Fibroblast of lung (primary cell): ENCODE data around the gene RANGRF.

ENCODE experiments used
- EZH2 ChIP-seq: IDR thresholded peaks from 2 replicates; pipeline ENCODE4 v1.5.1; 2012; ENCODE audit warnings: low read length, control low read depth, mild to moderate bottlenecking; ENCODE audit errors: missing control alignments
- TF ChIP-seq, protein P1 (sequence below), 2 donors: IDR thresholded peaks in 1 of 2; conservative IDR thresholded peaks in 1 of 2; 1 replicate in 1 of 2; 2 replicates in 1 of 2; pipeline ENCODE4 v1.5.1; 2011 to 2012; ENCODE audit warnings: low read length in 2 of 2, control low read depth in 1 of 2, inconsistent platforms in 1 of 2, low read depth in 1 of 2, mild to moderate bottlenecking in 1 of 2

DNA sequence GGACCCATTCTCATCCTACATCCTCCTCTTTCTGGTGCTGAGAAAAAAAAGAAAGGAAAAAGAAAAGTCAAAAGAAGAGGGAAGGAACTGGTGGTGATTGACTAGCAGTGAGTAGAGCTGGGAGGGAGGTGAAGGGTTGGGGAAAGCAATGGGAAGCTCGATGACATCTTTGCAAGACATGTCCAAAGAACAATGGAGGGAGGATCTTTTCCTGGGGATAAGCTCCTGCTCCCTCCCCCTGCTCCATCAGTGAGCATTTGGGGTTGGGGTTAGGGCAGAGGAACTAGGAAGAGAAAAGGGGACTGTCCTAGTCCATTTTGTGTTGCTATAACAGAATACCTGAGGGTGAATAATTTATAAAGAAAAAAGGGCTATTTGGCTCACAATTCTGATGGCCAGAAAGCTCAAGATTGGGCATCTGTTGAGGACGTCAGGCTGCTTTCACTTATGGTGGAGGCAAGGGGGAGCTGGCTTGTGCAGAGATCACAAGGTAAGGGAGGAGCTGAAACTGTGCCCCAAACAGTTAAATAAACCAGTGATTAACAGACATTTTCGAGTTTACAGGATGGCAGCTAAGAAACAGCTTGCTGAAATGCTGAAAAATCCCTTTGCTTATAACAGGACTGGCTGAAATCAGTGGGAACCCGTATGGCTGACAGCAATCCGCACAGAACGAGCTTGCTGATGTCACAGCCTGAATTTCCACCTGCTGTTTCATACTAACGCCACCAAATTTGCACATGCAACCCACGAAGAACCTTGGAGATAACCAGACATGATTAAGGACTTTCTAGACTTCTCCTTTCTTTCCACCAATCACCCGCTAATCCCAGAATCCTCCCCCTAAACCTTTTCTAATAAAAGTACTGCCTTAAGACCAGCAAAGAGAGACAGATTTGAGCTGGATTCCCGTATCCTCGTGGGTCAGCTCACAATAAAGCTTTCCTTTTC is 49.6 kb downstream of the RANGRF start:
- TF ChIP-seq, protein P1, sequence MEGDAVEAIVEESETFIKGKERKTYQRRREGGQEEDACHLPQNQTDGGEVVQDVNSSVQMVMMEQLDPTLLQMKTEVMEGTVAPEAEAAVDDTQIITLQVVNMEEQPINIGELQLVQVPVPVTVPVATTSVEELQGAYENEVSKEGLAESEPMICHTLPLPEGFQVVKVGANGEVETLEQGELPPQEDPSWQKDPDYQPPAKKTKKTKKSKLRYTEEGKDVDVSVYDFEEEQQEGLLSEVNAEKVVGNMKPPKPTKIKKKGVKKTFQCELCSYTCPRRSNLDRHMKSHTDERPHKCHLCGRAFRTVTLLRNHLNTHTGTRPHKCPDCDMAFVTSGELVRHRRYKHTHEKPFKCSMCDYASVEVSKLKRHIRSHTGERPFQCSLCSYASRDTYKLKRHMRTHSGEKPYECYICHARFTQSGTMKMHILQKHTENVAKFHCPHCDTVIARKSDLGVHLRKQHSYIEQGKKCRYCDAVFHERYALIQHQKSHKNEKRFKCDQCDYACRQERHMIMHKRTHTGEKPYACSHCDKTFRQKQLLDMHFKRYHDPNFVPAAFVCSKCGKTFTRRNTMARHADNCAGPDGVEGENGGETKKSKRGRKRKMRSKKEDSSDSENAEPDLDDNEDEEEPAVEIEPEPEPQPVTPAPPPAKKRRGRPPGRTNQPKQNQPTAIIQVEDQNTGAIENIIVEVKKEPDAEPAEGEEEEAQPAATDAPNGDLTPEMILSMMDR (conservative IDR thresholded peaks at IDR 0.05 in 1 of 2, IDR thresholded peaks at IDR 0.05 in 1 of 2; ENCODE audit: low read depth in 1 of 2, low read length in 2 of 2) = no peak
- no peak for TF ChIP-seq EZH2
